Measurements from ENCODE around the gene TCF19.

Gene TCF19

GRCh38 chr6:31210123-31210522 is 51.7 kb downstream of the TCF19 start:
- no peak for DNase-seq (ENCODE audit: low spot score)

- DNase-seq (ENCODE audit: low spot score), result no peak
Observed at GRCh38 chr6:31210741-31211532, 52.5 kb downstream of the TCF19 start.

Data from GM03348 (cell line).